HUES64 (cell line): ENCODE results near the gene TCF25.

Experiments used
- H3K27ac ChIP-seq: 2 replicates; pipeline ENCODE4 v1.7.0; 2013; ENCODE audit warnings: low read depth, low read length, inconsistent platforms
- H3K27me3 ChIP-seq: 2 replicates; pipeline ENCODE4 v1.6.1; 2013; ENCODE audit warnings: mild to moderate bottlenecking, low read length; ENCODE audit not compliant: insufficient read depth
- H3K36me3 ChIP-seq: 2 replicates; pipeline ENCODE4 v1.6.1; 2013; ENCODE audit warnings: mild to moderate bottlenecking, low read length; ENCODE audit not compliant: insufficient read depth
- H3K4me1 ChIP-seq: 2 replicates; pipeline ENCODE4 v1.6.1; 2013; ENCODE audit warnings: mild to moderate bottlenecking, low read length, moderate library complexity; ENCODE audit not compliant: insufficient read depth
- H3K4me3 ChIP-seq: 2 replicates; pipeline ENCODE4 v1.5.1; 2013; ENCODE audit warnings: mild to moderate bottlenecking, low read length, moderate library complexity
- H3K9ac ChIP-seq: 2 replicates; pipeline ENCODE4 v1.6.1; 2013; ENCODE audit warnings: mild to moderate bottlenecking, low read depth, low read length
- H3K9me3 ChIP-seq: 2 replicates; pipeline ENCODE4 v1.6.1; 2013; ENCODE audit warnings: low read depth, low read length; ENCODE audit not compliant: insufficient read depth
- WGBS: fragments of 150-250, 120-280 bp; methylation state at CpG from one replicate; pipeline ENCODE4 v1.1.7; 2013; ENCODE audit warnings: missing lambda C conversion rate; 5-methylcytosine and 5-hydroxymethylcytosine counted together

The TCF25 gene

DNA sequence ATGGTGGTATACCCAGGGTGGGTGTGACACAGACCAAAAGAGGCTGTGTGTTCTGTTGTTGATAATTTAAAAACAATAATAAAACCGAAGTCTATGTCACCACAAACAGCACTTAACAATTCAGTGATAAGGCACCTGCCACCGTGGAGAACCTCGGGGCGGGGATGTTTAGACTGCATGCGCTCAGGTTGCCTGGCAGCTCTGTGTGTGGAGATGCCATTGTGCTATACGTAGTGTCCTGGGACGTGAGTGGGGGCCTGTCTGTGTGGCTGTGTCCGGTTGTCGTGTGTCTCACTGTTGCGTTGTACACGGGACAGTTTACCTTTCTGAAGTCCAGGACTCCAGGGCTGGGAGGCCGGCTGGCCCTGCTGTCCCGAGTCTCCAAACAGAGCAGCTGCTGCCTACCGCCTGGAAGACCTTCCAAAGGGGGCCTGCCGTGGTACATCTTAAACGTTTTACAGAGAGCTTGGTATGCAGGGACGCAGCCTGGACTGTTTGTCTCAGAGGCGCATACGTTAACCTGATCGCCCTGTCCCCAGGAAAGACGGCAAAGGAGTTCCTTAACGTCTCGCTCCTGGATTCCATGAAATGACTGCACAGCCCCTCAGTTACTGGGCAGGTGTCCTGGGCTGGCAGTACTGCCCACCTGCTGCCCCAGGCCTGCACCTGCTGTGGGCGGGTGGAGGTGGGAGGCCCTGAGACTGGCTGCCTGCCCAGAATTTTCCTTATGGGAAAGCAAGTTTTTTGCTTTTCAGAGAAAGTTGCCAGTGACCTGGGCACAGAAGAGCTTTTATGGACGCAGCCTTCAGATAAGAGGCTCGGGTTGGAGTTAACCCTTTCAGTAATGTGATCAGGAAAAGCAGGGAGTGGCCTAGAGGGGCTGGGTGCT lies 26.1 kb upstream of the TCF25 start:
- Histone ChIP-seq H3K9me3 (no peaks in the 10 kb centered on the region), H3K36me3 (no peaks in the 10 kb centered on the region), H3K4me3 (no peak overlapping the region), H3K27ac (no peak overlapping the region), H3K4me1 (no peaks in the 10 kb centered on the region), H3K9ac (no peak overlapping the region), H3K27me3 (no peaks in the 10 kb centered on the region)
- WGBS, result 89% methylated on average over 26 of the region's 26 CpGs

DNA sequence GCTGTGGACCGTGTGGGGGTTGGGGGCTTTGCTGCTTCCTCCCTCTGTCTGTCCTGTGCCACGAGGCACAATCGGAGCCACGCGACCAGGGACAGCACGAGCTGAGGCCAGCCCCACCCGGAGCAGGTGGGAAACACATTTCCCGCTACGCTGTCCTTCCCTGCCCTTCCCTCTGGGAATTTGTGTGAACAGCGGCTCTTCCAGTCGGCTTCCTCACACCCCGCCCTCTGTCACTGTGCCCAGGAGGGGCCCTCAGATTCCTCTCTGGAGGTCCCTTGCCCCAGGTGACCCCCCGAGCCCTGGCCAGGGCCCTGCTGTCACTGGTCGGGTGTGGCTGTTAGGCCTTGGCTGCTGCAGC lies 25.5 kb upstream of the TCF25 start:
- no peak overlapping the region for H3K9ac ChIP-seq
- no peak overlapping the region for H3K4me3 ChIP-seq
- H3K9me3 ChIP-seq, result no peaks in the 10 kb centered on the region
- no peaks in the 10 kb centered on the region for H3K4me1 ChIP-seq
- no peak overlapping the region for H3K27ac ChIP-seq
- WGBS, result 84% methylated on average over 14 of the region's 14 CpGs
- no peaks in the 10 kb centered on the region for H3K27me3 ChIP-seq
- no peaks in the 10 kb centered on the region for H3K36me3 ChIP-seq

DNA sequence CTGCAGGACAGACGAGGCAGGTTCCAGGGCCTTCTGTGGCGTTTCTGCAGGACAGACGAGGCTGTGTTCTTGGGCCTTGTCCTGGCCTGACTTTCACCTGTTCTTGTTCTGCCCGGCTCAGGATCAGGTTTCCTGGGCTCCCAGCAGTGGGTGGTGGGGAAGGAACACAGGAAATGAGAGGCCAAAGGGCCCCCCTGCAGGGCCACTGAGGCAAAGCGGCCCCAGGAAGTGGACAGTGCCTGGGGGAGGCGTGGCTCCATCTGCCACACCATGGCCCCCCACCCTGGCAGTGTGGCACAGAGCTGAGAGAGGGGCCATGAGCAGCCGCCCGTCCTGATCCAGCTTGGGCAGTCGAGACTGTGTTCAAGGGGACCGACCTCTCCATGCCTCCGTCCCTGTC lies 24.4 kb upstream of the TCF25 start:
- Histone ChIP-seq H3K4me1 (no peaks in the 10 kb centered on the region), H3K27me3 (no peaks in the 10 kb centered on the region), H3K27ac (no peak overlapping the region), H3K9me3 (no peaks in the 10 kb centered on the region), H3K36me3 (no peaks in the 10 kb centered on the region), H3K4me3 (no peak overlapping the region), H3K9ac (no peak overlapping the region)
- 90% methylated on average over 11 of the region's 11 CpGs for WGBS

DNA sequence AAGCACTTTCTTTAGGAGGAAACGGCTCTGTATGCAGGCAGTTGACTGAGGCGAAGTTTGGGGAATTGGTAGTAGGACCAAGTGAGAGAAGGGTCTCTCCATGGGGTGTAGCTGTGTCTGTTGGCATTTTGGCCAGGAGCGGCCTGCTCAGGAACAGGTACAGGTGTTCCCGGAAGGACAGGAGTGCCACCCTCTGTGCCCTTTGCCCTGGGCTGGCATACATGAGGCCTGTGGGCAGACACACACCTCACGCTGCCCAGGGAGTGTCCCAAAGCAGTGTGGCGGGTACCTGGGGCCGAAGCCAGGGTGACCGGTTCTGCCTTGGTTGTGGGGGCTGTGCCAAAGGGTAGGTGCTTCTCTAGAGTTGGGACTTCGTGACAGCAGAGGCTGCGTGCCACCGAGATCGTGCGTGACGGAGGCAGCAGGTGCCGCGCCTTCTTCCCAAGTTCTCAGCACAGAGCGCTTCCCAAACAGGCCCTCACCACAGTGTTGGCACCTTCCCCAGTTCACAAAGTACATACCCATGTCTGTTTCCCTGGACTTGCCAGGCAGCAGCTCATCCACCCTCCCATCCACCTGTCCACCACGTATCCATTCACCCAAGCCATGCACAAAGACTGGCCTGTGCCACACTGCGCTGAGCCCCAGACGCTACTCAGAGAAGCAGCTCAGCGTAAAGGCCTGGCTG lies 19.9 kb upstream of the TCF25 start:
- Histone ChIP-seq H3K27ac (no peak overlapping the region), H3K27me3 (no peaks in the 10 kb centered on the region), H3K9me3 (no peaks in the 10 kb centered on the region), H3K4me3 (no peak overlapping the region), H3K36me3 (no peaks in the 10 kb centered on the region), H3K9ac (no peak overlapping the region), H3K4me1 (no peaks in the 10 kb centered on the region)
- WGBS, result 96% methylated on average over 21 of the region's 21 CpGs

DNA sequence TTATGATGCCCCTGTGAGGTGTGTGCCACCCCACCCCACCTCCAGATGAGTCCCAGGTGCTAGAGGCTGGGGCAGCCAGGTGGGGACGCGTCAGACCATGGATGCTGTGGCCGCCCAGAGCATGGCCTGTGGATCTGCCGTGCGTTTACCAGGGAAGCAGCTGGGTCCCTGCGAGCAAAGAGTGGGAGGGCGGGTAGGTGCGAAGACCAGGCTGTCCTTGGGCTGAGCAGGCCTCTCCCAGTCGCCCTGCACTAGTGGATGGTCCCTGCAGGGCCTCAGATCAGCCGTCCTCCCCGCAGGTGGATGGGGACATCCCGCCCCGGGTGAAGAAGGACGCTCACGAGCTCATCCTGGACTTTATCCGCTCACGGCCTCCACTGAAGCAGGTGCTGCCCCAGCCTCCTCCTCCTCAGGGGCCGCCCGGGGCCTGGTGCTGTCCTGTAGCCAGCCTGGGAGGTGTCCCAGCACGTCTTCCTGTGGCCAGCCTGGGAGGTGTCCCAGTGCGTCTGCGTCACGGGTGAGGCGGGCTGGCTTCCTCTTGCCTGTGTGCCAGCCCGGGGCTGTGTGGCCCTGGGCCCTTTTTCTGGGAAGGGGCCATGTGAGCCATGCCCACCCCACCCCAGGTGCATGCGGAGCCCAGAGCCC lies 18.0 kb upstream of the TCF25 start:
- Histone ChIP-seq H3K4me1 (no peaks in the 10 kb centered on the region), H3K36me3 (no peaks in the 10 kb centered on the region), H3K9ac (no peak overlapping the region), H3K27me3 (no peaks in the 10 kb centered on the region), H3K27ac (no peak overlapping the region), H3K4me3 (no peak overlapping the region), H3K9me3 (no peaks in the 10 kb centered on the region)
- whole genome bisulfite sequencing, result 95% methylated on average over 26 of the region's 26 CpGs

- Histone ChIP-seq H3K36me3 (no peaks in the 10 kb centered on the region), H3K9me3 (no peaks in the 10 kb centered on the region), H3K9ac (no peak overlapping the region), H3K4me1 (no peaks in the 10 kb centered on the region), H3K4me3 (no peak overlapping the region), H3K27ac (no peak overlapping the region), H3K27me3 (no peaks in the 10 kb centered on the region)
- 96% methylated on average over 22 of the region's 22 CpGs for WGBS
Measured at GRCh38 chr16:89855986-89856385, 17.4 kb upstream of the TCF25 start.

- Histone ChIP-seq H3K9me3 (no peaks in the 10 kb centered on the region), H3K27ac (no peak overlapping the region), H3K4me1 (no peaks in the 10 kb centered on the region), H3K36me3 (no peaks in the 10 kb centered on the region), H3K27me3 (no peaks in the 10 kb centered on the region), H3K9ac (no peak overlapping the region), H3K4me3 (no peak overlapping the region)
- WGBS, result 94% methylated on average over 25 of the region's 25 CpGs
Measured at GRCh38 chr16:89858973-89859614, 14.3 kb upstream of the TCF25 start.

GRCh38 chr16:89859615-89860007 lies 13.8 kb upstream of the TCF25 start:
- H3K9ac ChIP-seq, result no peak overlapping the region
- no peak overlapping the region for H3K27ac ChIP-seq
- H3K9me3 ChIP-seq, result no peaks in the 10 kb centered on the region
- no peak overlapping the region for H3K4me3 ChIP-seq
- H3K4me1 ChIP-seq, result no peaks in the 10 kb centered on the region
- H3K36me3 ChIP-seq, result peaks cover 4% of the 10 kb centered on the region; the same call in 1 of the 2 replicates
- WGBS, result 91% methylated on average over 16 of the region's 16 CpGs
- no peaks in the 10 kb centered on the region for H3K27me3 ChIP-seq

DNA sequence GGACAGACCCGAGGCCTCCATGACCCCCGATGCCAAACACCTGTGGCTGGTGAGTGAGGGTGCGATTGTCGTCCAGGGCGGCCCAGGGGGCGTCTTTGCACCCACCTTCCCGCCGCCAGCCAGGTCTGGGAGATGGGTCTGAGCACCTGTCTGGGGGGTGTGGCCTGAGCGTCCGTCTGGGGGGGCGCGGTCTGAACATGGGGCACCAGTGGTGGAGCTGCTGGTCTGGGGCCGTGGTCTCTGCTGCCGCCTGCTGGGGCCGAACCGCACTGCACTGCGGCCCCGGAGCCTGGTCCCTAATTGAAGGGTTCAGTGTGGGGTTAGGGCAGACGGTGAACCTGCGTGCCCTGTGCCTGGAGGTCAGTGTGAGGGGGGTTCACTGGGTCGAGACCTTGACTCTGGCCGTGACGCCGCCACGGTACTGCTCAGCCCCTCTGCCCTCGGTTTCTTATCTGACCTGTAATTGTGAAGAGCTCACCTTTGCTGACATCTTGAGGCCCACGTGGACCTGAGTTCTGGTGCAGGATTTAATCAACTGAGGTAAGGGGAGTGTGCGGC lies 12.6 kb upstream of the TCF25 start:
- peaks cover 7% of the 10 kb centered on the region; the same call in 1 of the 2 replicates for H3K36me3 ChIP-seq
- H3K4me1 ChIP-seq, result no peaks in the 10 kb centered on the region
- WGBS, result 39% methylated on average over 28 of the region's 28 CpGs
- H3K9ac ChIP-seq, result no peak overlapping the region
- H3K4me3 ChIP-seq, result no peak overlapping the region
- no peaks in the 10 kb centered on the region for H3K27me3 ChIP-seq
- H3K9me3 ChIP-seq, result no peaks in the 10 kb centered on the region
- H3K27ac ChIP-seq, result no peak overlapping the region

GRCh38 chr16:89861648-89862047 lies 11.7 kb upstream of the TCF25 start:
- peaks cover 7% of the 10 kb centered on the region; the same call in 1 of the 2 replicates for H3K36me3 ChIP-seq
- no peaks in the 10 kb centered on the region for H3K9me3 ChIP-seq
- H3K27ac ChIP-seq, result no peak overlapping the region
- no peak overlapping the region for H3K4me3 ChIP-seq
- WGBS, result 94% methylated on average over 12 of the region's 12 CpGs
- no peak overlapping the region for H3K9ac ChIP-seq
- H3K4me1 ChIP-seq, result no peaks in the 10 kb centered on the region
- no peaks in the 10 kb centered on the region for H3K27me3 ChIP-seq
